ES-I3 (cell line): ENCODE data around the gene PSMB7.

ENCODE experiments used
- H3K36me3 ChIP-seq: 2 replicates; pipeline ENCODE4 v1.6.1; 2013; ENCODE audit warnings: mild to moderate bottlenecking, low read length, control low read depth, moderate library complexity; ENCODE audit not compliant: insufficient read depth
- H3K4me1 ChIP-seq: 2 replicates; pipeline ENCODE4 v1.6.1; 2013; ENCODE audit warnings: mild to moderate bottlenecking, control low read depth, low read length; ENCODE audit not compliant: insufficient read depth
- H3K9ac ChIP-seq: 2 replicates; pipeline ENCODE4 v1.6.1; 2013; ENCODE audit warnings: low read depth, mild to moderate bottlenecking, low read length, moderate library complexity
- H3K9me3 ChIP-seq: 2 replicates; pipeline ENCODE4 v1.6.1; 2013; ENCODE audit warnings: mild to moderate bottlenecking, low read length, moderate library complexity; ENCODE audit not compliant: control insufficient read depth, insufficient read depth

Gene PSMB7

GRCh38 chr9:124411514-124412227, 3.6 kb downstream of the PSMB7 start:
- no peak overlapping the region for H3K9ac ChIP-seq
- H3K4me1 ChIP-seq: peaks cover 5% of the 10 kb centered on the region; the same call in 1 of the 2 replicates
- H3K9me3 ChIP-seq: no peaks in the 10 kb centered on the region
- H3K36me3 ChIP-seq: peaks cover 31% of the 10 kb centered on the region

DNA sequence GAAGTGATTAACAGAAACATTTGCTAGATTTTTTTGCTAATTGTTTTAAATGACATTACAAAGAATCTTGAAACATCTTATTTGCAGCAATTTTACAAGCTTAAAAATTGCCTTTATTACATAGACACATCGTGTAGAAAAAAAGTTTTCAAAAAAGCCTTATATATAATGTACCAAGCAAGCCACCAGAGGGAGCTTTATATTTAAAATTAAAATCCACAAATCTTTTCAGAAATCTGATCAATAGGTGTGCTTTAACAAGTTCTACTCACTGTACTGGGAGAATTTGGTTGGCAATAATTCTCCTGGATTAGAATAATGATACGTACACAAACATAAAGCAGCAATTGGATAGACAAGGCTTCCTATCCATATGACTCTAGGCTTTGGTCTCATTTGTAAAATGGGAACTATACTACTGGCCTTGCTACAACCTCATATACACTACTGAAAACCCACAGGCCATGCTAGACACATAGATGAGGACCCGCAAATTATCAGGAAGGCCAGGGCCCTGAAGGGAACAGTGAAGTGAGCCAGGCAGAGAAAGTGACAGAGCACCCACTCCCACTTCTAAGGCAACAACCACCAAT, 4.8 kb downstream of the PSMB7 start:
- Histone ChIP-seq H3K4me1 (no peaks in the 10 kb centered on the region), H3K36me3 (peaks cover 35% of the 10 kb centered on the region), H3K9me3 (no peaks in the 10 kb centered on the region), H3K9ac (no peak overlapping the region)

- Histone ChIP-seq H3K36me3 (peaks cover 35% of the 10 kb centered on the region), H3K4me1 (no peaks in the 10 kb centered on the region), H3K9ac (no peak overlapping the region), H3K9me3 (no peaks in the 10 kb centered on the region)
Measured at GRCh38 chr9:124409410-124409809, 5.8 kb downstream of the PSMB7 start.

GRCh38 chr9:124403246-124403645, 12.0 kb downstream of the PSMB7 start:
- H3K36me3 ChIP-seq: peaks cover 6% of the 10 kb centered on the region
- H3K9ac ChIP-seq: no peak overlapping the region
- no peaks in the 10 kb centered on the region for H3K9me3 ChIP-seq
- peaks cover 18% of the 10 kb centered on the region for H3K4me1 ChIP-seq

GRCh38 chr9:124399968-124400940, 15.0 kb downstream of the PSMB7 start:
- peaks cover 18% of the 10 kb centered on the region for H3K4me1 ChIP-seq
- peaks cover 3% of the 10 kb centered on the region for H3K36me3 ChIP-seq
- no peaks in the 10 kb centered on the region for H3K9me3 ChIP-seq
- no peak overlapping the region for H3K9ac ChIP-seq

DNA sequence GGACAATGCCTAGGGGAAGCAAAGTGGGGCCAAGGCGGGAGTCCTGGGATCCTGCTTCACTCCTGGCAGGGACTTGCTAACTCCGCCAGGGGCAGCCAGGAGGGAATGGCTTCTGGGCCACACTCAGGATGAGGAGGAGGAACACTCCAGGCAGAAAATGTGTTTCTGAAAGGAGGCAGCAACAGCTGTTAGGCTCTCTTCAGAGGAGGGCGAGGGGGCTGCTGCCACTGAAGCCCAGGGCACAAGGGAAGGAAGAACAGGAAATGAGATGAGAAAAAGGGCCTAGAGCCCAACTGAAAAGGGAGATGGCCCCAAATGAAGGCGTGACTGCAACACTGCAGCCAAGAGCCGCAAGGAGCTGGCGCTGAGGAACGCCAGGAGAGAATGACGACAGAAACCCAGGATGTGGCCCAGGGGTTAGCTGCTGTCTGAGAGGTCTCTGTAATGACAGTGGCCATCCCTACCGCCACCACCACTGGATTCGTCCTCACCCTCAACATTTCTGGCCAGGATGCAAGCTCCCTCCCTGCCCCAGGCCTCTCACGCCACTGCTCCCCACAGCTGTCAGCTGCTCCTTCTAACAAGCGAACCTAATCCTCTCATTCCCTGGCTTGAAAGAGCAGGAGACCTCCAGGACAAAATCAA, 15.8 kb downstream of the PSMB7 start:
- H3K4me1 ChIP-seq: peaks cover 18% of the 10 kb centered on the region
- H3K9ac ChIP-seq: no peak overlapping the region
- H3K36me3 ChIP-seq: peaks cover 3% of the 10 kb centered on the region
- no peaks in the 10 kb centered on the region for H3K9me3 ChIP-seq

GRCh38 chr9:124398191-124398935, 16.9 kb downstream of the PSMB7 start:
- H3K9ac ChIP-seq: no peak overlapping the region
- peaks cover 3% of the 10 kb centered on the region; the same call in 1 of the 2 replicates for H3K36me3 ChIP-seq
- no peaks in the 10 kb centered on the region for H3K9me3 ChIP-seq
- peaks cover 28% of the 10 kb centered on the region for H3K4me1 ChIP-seq

DNA sequence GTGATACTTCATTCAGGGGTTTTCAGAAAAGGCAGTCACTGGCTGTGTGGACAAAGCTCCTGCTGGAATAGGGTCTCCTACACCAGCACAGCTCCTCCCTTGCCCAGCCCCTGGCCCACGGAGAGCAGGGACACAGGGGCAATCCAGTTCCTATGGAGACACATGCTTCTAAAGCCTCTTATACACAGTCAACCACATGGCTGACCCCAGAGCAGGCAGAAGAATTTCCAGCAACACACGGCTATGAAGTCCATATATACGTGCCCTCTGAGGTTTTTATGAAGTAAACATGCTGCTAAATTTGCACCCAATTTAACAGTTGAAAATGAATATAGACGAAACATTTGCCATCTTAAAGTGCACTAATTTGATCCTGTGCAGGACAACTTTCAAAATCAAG, 19.4 kb downstream of the PSMB7 start:
- Histone ChIP-seq H3K9ac (no peak overlapping the region), H3K4me1 (peaks cover 52% of the 10 kb centered on the region), H3K9me3 (no peaks in the 10 kb centered on the region), H3K36me3 (no peaks in the 10 kb centered on the region)

GRCh38 chr9:124394596-124394995, 20.6 kb downstream of the PSMB7 start:
- H3K4me1 ChIP-seq: peaks cover 46% of the 10 kb centered on the region
- H3K36me3 ChIP-seq: no peaks in the 10 kb centered on the region
- H3K9ac ChIP-seq: no peak overlapping the region
- H3K9me3 ChIP-seq: no peaks in the 10 kb centered on the region

DNA sequence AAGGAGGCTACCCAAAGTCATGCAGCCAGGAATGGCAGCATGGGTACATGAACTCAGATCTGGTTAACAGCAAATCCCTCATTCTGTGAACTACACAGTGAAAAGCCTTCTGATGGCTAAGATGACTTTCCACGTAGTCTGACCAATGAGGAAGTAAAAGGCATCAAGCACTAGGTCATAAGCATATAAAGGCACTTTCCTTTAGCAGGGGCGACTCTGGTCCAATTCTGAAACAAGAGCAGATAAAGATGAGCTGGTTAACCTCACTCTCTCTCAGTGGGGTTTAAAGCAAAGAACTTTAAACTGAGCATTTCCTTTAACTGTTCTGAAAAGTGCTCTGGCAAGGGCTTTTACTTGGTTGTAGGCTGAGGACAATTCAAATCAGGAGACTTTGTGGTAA, 21.1 kb downstream of the PSMB7 start:
- no peak overlapping the region for H3K9ac ChIP-seq
- H3K36me3 ChIP-seq: no peaks in the 10 kb centered on the region
- peaks cover 42% of the 10 kb centered on the region for H3K4me1 ChIP-seq
- H3K9me3 ChIP-seq: no peaks in the 10 kb centered on the region

- Histone ChIP-seq H3K9me3 (no peaks in the 10 kb centered on the region), H3K9ac (no peak overlapping the region), H3K36me3 (no peaks in the 10 kb centered on the region), H3K4me1 (peaks cover 38% of the 10 kb centered on the region)
Measured at GRCh38 chr9:124392871-124393460, 22.3 kb downstream of the PSMB7 start.

GRCh38 chr9:124392254-124392870, 22.9 kb downstream of the PSMB7 start:
- Histone ChIP-seq H3K9me3 (no peaks in the 10 kb centered on the region), H3K4me1 (peaks cover 38% of the 10 kb centered on the region), H3K36me3 (no peaks in the 10 kb centered on the region), H3K9ac (no peak overlapping the region)
